ENCODE data around the gene NIPAL3. TPM values are rescaled to one million over a fixed set of nuclear protein-coding genes. Genes with fewer than 3 reads are reported as not detected.

Gene NIPAL3
- total RNA-seq, 1 experiment from 2014 or later: 55.8 TPM

- CTCF ChIA-PET: interaction anchor here (0.6 kb wide), 1 partner anchor 317 kb away, joined by 3 read pairs; no protein-coding TSS in a partner anchor
- Mint-ChIP-seq H3K27me3 (ENCODE audit: insufficient read depth, unreplicated experiment) (no peaks in the 10 kb centered on the region), H3K27ac (ENCODE audit: low read depth, unreplicated experiment) (no peak overlapping the region)
Measured at GRCh38 chr1:24472527-24473251, 57.1 kb downstream of the NIPAL3 start.

DNA sequence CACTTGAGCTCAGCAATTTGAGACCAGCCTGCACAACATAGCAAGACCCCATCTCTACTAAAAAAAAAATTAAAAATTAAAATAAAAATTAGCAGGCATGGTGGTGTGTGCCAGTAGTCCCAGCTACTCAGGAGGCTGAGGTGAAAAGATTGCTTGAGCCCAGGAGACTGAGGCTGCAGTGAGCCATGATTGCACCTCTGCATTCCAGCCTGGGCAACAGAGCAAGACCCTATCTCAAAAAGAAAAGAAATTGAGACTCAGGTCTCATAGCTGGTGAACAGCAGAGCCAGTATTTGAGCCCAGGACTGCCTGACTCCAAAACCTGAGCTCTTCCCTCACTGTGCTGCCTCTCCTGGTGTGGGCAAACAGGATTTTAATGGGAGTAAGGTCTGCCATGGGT is 58.6 kb downstream of the NIPAL3 start:
- H3K27me3 Mint-ChIP-seq (ENCODE audit: insufficient read depth, unreplicated experiment): no peaks in the 10 kb centered on the region
- H3K9me3 Mint-ChIP-seq (ENCODE audit: unreplicated experiment): no peaks in the 10 kb centered on the region
- CTCF ChIA-PET: interaction anchor here (0.6 kb wide), 1 partner anchor 30 kb away, joined by 3 read pairs; no protein-coding TSS in a partner anchor
- no peak overlapping the region for H3K4me3 Mint-ChIP-seq (ENCODE audit: unreplicated experiment)
- POLR2A ChIA-PET: no interaction called here
- peaks cover under 1% of the 10 kb centered on the region for H3K36me3 Mint-ChIP-seq (ENCODE audit: insufficient read depth, unreplicated experiment)
- intact Hi-C loops (cut with micrococcal nuclease): no loop called here
- no peak for DNase-seq (ENCODE audit: unreplicated experiment)
- H3K4me1 Mint-ChIP-seq (ENCODE audit: insufficient read depth, unreplicated experiment): no peaks in the 10 kb centered on the region
- H3K27ac Mint-ChIP-seq (ENCODE audit: low read depth, unreplicated experiment): no peak overlapping the region
- TF ChIP-seq CTCF (IDR thresholded peaks at IDR 0.05; ENCODE audit: unreplicated experiment): no peak
- BruUV-seq (replicated peaks): no TSS peak

More at GRCh38 chr1:24472527-24473251, 57.1 kb downstream of the NIPAL3 start:
- BruUV-seq (replicated peaks): TSS peak; percentile 12
- no peak overlapping the region for H3K4me3 Mint-ChIP-seq (ENCODE audit: unreplicated experiment)
- POLR2A ChIA-PET: no interaction called here
- no peak for DNase-seq (ENCODE audit: unreplicated experiment)
- TF ChIP-seq CTCF (IDR thresholded peaks at IDR 0.05; ENCODE audit: unreplicated experiment): no peak
- peaks cover 10% of the 10 kb centered on the region for H3K36me3 Mint-ChIP-seq (ENCODE audit: insufficient read depth, unreplicated experiment)
- intact Hi-C loops (cut with micrococcal nuclease): no loop called here
- no peaks in the 10 kb centered on the region for H3K9me3 Mint-ChIP-seq (ENCODE audit: unreplicated experiment)
- no peaks in the 10 kb centered on the region for H3K4me1 Mint-ChIP-seq (ENCODE audit: insufficient read depth, unreplicated experiment)

GRCh38 chr1:24475700-24476099 is 60.1 kb downstream of the NIPAL3 start:
- ChIA-PET POLR2A (interaction anchor here (0.6 to 2.0 kb wide), 3 partner anchors 11 to 27 kb away, joined by 3 to 11 read pairs (median 4); partner anchors contain the start of gene RCAN3), CTCF (no interaction called here)
- H3K27ac Mint-ChIP-seq (ENCODE audit: low read depth, unreplicated experiment): no peak overlapping the region
- intact Hi-C loops (cut with micrococcal nuclease): no loop called here
- no peak for DNase-seq (ENCODE audit: unreplicated experiment)
- H3K4me1 Mint-ChIP-seq (ENCODE audit: insufficient read depth, unreplicated experiment): no peaks in the 10 kb centered on the region
- no TSS peak for BruUV-seq (replicated peaks)
- TF ChIP-seq CTCF (IDR thresholded peaks at IDR 0.05; ENCODE audit: unreplicated experiment): no peak
- no peaks in the 10 kb centered on the region for H3K27me3 Mint-ChIP-seq (ENCODE audit: insufficient read depth, unreplicated experiment)
- no peaks in the 10 kb centered on the region for H3K36me3 Mint-ChIP-seq (ENCODE audit: insufficient read depth, unreplicated experiment)
- no peaks in the 10 kb centered on the region for H3K9me3 Mint-ChIP-seq (ENCODE audit: unreplicated experiment)
- H3K4me3 Mint-ChIP-seq (ENCODE audit: unreplicated experiment): no peak overlapping the region

GRCh38 chr1:24476571-24476970 is 61.0 kb downstream of the NIPAL3 start:
- no peaks in the 10 kb centered on the region for H3K36me3 Mint-ChIP-seq (ENCODE audit: insufficient read depth, unreplicated experiment)
- no peaks in the 10 kb centered on the region for H3K4me1 Mint-ChIP-seq (ENCODE audit: insufficient read depth, unreplicated experiment)
- intact Hi-C loops (cut with micrococcal nuclease): no loop called here
- no peak overlapping the region for H3K4me3 Mint-ChIP-seq (ENCODE audit: unreplicated experiment)
- BruUV-seq (replicated peaks): no TSS peak
- CTCF ChIA-PET: interaction anchor here (0.6 to 1.7 kb wide), 3 partner anchors 111 to 177 kb away, joined by 3 read pairs; no protein-coding TSS in a partner anchor
- no peak for TF ChIP-seq CTCF (IDR thresholded peaks at IDR 0.05; ENCODE audit: unreplicated experiment)
- no peak for DNase-seq (ENCODE audit: unreplicated experiment)
- no peaks in the 10 kb centered on the region for H3K27me3 Mint-ChIP-seq (ENCODE audit: insufficient read depth, unreplicated experiment)
- no peaks in the 10 kb centered on the region for H3K9me3 Mint-ChIP-seq (ENCODE audit: unreplicated experiment)
- POLR2A ChIA-PET: interaction anchor here (1.0 to 2.0 kb wide), 2 partner anchors 26 to 61 kb away, joined by 4 to 11 read pairs; partner anchors contain the start of genes NIPAL3 and RCAN3
- no peak overlapping the region for H3K27ac Mint-ChIP-seq (ENCODE audit: low read depth, unreplicated experiment)

Measured in MCF 10A (cell line).